Progenitor cell of endocrine pancreas (in vitro differentiated cells): ENCODE measurements around the gene OSBPL8. TPM values are rescaled to one million over a fixed set of nuclear protein-coding genes. Genes with fewer than 3 reads are reported as not detected.

Experiments used
- DNase-seq: peaks from one replicate; pipeline ENCODE4 v3.0.0; 2021; ENCODE audit warnings: low spot score; ENCODE audit not compliant: unreplicated experiment
- H3K27ac Mint-ChIP-seq: 2 replicates; pipeline ENCODE4 v1.8.0; 2021; ENCODE audit warnings: mild to moderate bottlenecking, moderate library complexity, mixed read lengths
- H3K27me3 Mint-ChIP-seq: 2 replicates; pipeline ENCODE4 v1.8.0; 2021; ENCODE audit warnings: mixed read lengths
- H3K36me3 Mint-ChIP-seq: 2 replicates; pipeline ENCODE4 v1.8.0; 2022; ENCODE audit warnings: mixed read lengths; ENCODE audit not compliant: insufficient read depth
- H3K4me1 Mint-ChIP-seq: 2 replicates; pipeline ENCODE4 v1.8.0; 2021; ENCODE audit warnings: low read depth, mixed read lengths
- H3K4me3 Mint-ChIP-seq: 2 replicates; pipeline ENCODE4 v1.8.0; 2021; ENCODE audit warnings: low read depth, mild to moderate bottlenecking, moderate library complexity, mixed read lengths
- H3K9me3 Mint-ChIP-seq: 2 replicates; pipeline ENCODE4 v1.8.0; 2021; ENCODE audit warnings: low read depth, mixed read lengths
- CTCF ChIP-seq: fragments of 200-600 bp; sonication (generic); IDR thresholded peaks from one replicate; pipeline ENCODE4 v1.5.0; 2021; ENCODE audit warnings: antibody characterized with exemption, mild to moderate bottlenecking; ENCODE audit not compliant: unreplicated experiment
- total RNA-seq: library from RNA; stranded (reverse); gene quantifications from 2 replicates; pipeline ENCODE4 v1.2.1, GENCODE V29; 2021

The OSBPL8 gene
- total RNA-seq, 1 donor from 2014 or later: 65.3 TPM

- Mint-ChIP-seq H3K4me1 (peaks cover 8% of the 10 kb centered on the region), H3K9me3 (peaks cover 7% of the 10 kb centered on the region), H3K27ac (no peak overlapping the region), H3K4me3 (no peak overlapping the region), H3K27me3 (no peaks in the 10 kb centered on the region), H3K36me3 (peaks cover 11% of the 10 kb centered on the region)
- no peak for TF ChIP-seq CTCF
- DNase-seq: no peak
Measured at GRCh38 chr12:76536546-76536945, 23.0 kb downstream of the OSBPL8 start.

GRCh38 chr12:76535170-76535569 is 24.4 kb downstream of the OSBPL8 start:
- H3K9me3 Mint-ChIP-seq: peaks cover 7% of the 10 kb centered on the region
- H3K4me3 Mint-ChIP-seq: no peak overlapping the region
- no peak overlapping the region for H3K27ac Mint-ChIP-seq
- no peak for DNase-seq
- H3K27me3 Mint-ChIP-seq: no peaks in the 10 kb centered on the region
- peaks cover 13% of the 10 kb centered on the region for H3K4me1 Mint-ChIP-seq
- no peak for TF ChIP-seq CTCF
- H3K36me3 Mint-ChIP-seq: peaks cover 11% of the 10 kb centered on the region

GRCh38 chr12:76533331-76533730 is 26.2 kb downstream of the OSBPL8 start:
- peaks cover 10% of the 10 kb centered on the region for H3K4me1 Mint-ChIP-seq
- peaks cover 12% of the 10 kb centered on the region for H3K36me3 Mint-ChIP-seq
- TF ChIP-seq CTCF: no peak
- H3K9me3 Mint-ChIP-seq: peaks cover 11% of the 10 kb centered on the region
- DNase-seq: no peak
- no peaks in the 10 kb centered on the region for H3K27me3 Mint-ChIP-seq
- H3K27ac Mint-ChIP-seq: no peak overlapping the region
- no peak overlapping the region for H3K4me3 Mint-ChIP-seq

- H3K27ac Mint-ChIP-seq: no peak overlapping the region
- peaks cover 14% of the 10 kb centered on the region for H3K36me3 Mint-ChIP-seq
- no peak for TF ChIP-seq CTCF
- H3K4me1 Mint-ChIP-seq: peaks cover 10% of the 10 kb centered on the region
- H3K4me3 Mint-ChIP-seq: no peak overlapping the region
- DNase-seq: no peak
- peaks cover 11% of the 10 kb centered on the region for H3K9me3 Mint-ChIP-seq
- H3K27me3 Mint-ChIP-seq: no peaks in the 10 kb centered on the region
Measured at GRCh38 chr12:76532520-76532919, 27.1 kb downstream of the OSBPL8 start.

- DNase-seq: no peak
- Mint-ChIP-seq H3K9me3 (peaks cover 14% of the 10 kb centered on the region), H3K27me3 (no peaks in the 10 kb centered on the region), H3K4me3 (no peak overlapping the region), H3K36me3 (peaks cover 12% of the 10 kb centered on the region), H3K27ac (no peak overlapping the region), H3K4me1 (peaks cover 10% of the 10 kb centered on the region)
- TF ChIP-seq CTCF: no peak
Measured at GRCh38 chr12:76531056-76531455, 28.5 kb downstream of the OSBPL8 start.
